Measurements from ENCODE around the gene CNTLN.
"Not testable (repeated sequence)": the region's sequence is repeated elsewhere in the genome, so short reads cannot be mapped to it uniquely, and the experiment has no call there.

Gene CNTLN

GRCh38 chr9:17433526-17433925 lies 298.7 kb downstream of the CNTLN start:
- no peak for ATAC-seq

GRCh38 chr9:17436854-17437253 lies 302.0 kb downstream of the CNTLN start:
- ATAC-seq: no peak

GRCh38 chr9:17437813-17438212 lies 303.0 kb downstream of the CNTLN start:
- ATAC-seq: no peak

GRCh38 chr9:17445126-17445525 lies 310.3 kb downstream of the CNTLN start:
- not testable (repeated sequence) for ATAC-seq

GRCh38 chr9:17453751-17454150 lies 318.9 kb downstream of the CNTLN start:
- no peak for ATAC-seq

- ATAC-seq: no peak
Measured at GRCh38 chr9:17462869-17463464, 328.1 kb downstream of the CNTLN start.

- ATAC-seq: no peak
Measured at GRCh38 chr9:17470036-17470813, 335.4 kb downstream of the CNTLN start.

- no peak for ATAC-seq
Measured at GRCh38 chr9:17472126-17472525, 337.3 kb downstream of the CNTLN start.

- no peak for ATAC-seq
Measured at GRCh38 chr9:17476401-17476800, 341.6 kb downstream of the CNTLN start.

- ATAC-seq: no peak
Measured at GRCh38 chr9:17477816-17478215, 343.0 kb downstream of the CNTLN start.

- no peak for ATAC-seq
Measured at GRCh38 chr9:17480966-17481365, 346.1 kb downstream of the CNTLN start.

- ATAC-seq: no peak
Measured at GRCh38 chr9:17481565-17481964, 346.7 kb downstream of the CNTLN start.

- ATAC-seq: no peak
Measured at GRCh38 chr9:17484906-17485305, 350.1 kb downstream of the CNTLN start.

- no peak for ATAC-seq
Measured at GRCh38 chr9:17486396-17486795, 351.6 kb downstream of the CNTLN start.

- no peak for ATAC-seq
Measured at GRCh38 chr9:17487467-17487866, 352.6 kb downstream of the CNTLN start.

- no peak for ATAC-seq
Measured at GRCh38 chr9:17488662-17489061, 353.8 kb downstream of the CNTLN start.

- ATAC-seq: no peak
Measured at GRCh38 chr9:17490110-17490509, 355.3 kb downstream of the CNTLN start.

- no peak for ATAC-seq
Measured at GRCh38 chr9:17491780-17492179, 356.9 kb downstream of the CNTLN start.

GRCh38 chr9:17503196-17503595 lies 368.4 kb downstream of the CNTLN start:
- no peak for ATAC-seq

- ATAC-seq: no peak
Measured at GRCh38 chr9:17509151-17509550, 374.3 kb downstream of the CNTLN start.

- no peak for ATAC-seq
Measured at GRCh38 chr9:17509701-17510100, 374.9 kb downstream of the CNTLN start.

GRCh38 chr9:17519761-17520160 lies 384.9 kb downstream of the CNTLN start:
- no peak for ATAC-seq

GRCh38 chr9:17520268-17521064 lies 385.6 kb downstream of the CNTLN start:
- no peak for ATAC-seq

Measured in activated CD4-positive, CD25-positive, alpha-beta regulatory T cell treated with anti-CD3 and anti-CD28 coated beads, Interleukin-2, amount 50 U/mL, for 24 hours (primary cell).